Astrocyte of the cerebellum (primary cell): ENCODE measurements around the gene SCMH1.
A peak's percentile ranks its signal among the peaks of the same experiment; 100 is the strongest.

ENCODE experiments used
- DNase-seq: peaks from one replicate; pipeline ENCODE4 v3.0.0-alpha.2; 2011; ENCODE audit warnings: low read depth
- H3K4me3 ChIP-seq: 2 replicates; pipeline ENCODE4 v1.5.1; 2011; ENCODE audit warnings: mild to moderate bottlenecking, low read depth, low read length, moderate library complexity
- CTCF ChIP-seq: IDR thresholded peaks from 2 replicates; pipeline ENCODE4 v1.5.1; 2012; ENCODE audit warnings: low read length, low read depth, moderate library complexity, mild to moderate bottlenecking; ENCODE audit errors: missing control alignments
- in situ Hi-C: cut with HindIII; loops from 2 replicates; pipeline ENCODE4 v1.10.0; 2017; ENCODE audit warnings: low sequenced_read_pairs

The SCMH1 gene

GRCh38 chr1:40984066-40984465 lies 258.0 kb downstream of the SCMH1 start:
- in situ Hi-C loops = no loop called here
- no peak for TF ChIP-seq CTCF
- peak; percentile 42 for DNase-seq
- no peak overlapping the region for H3K4me3 ChIP-seq

- TF ChIP-seq CTCF = no peak
- no peak for DNase-seq
- H3K4me3 ChIP-seq = no peak overlapping the region
- in situ Hi-C loops = no loop called here
Measured at GRCh38 chr1:40983286-40983685, 258.8 kb downstream of the SCMH1 start.

GRCh38 chr1:40982721-40983120 lies 259.4 kb downstream of the SCMH1 start:
- in situ Hi-C loops = no loop called here

GRCh38 chr1:40981691-40982448 lies 260.2 kb downstream of the SCMH1 start:
- in situ Hi-C loops = no loop called here
- H3K4me3 ChIP-seq = peak overlapping the region; percentile 64
- no peak for TF ChIP-seq CTCF
- no peak for DNase-seq

More at GRCh38 chr1:40982721-40983120, 259.4 kb downstream of the SCMH1 start:
- no peak for DNase-seq
- no peak overlapping the region for H3K4me3 ChIP-seq
- TF ChIP-seq CTCF = no peak

GRCh38 chr1:40980453-40981121 lies 261.5 kb downstream of the SCMH1 start:
- no peak for DNase-seq
- in situ Hi-C loops = no loop called here
- H3K4me3 ChIP-seq = peak overlapping the region; percentile 64
- TF ChIP-seq CTCF = no peak

- no peak for TF ChIP-seq CTCF
- DNase-seq = no peak
- in situ Hi-C loops = no loop called here
- peak overlapping the region; percentile 64 for H3K4me3 ChIP-seq
Measured at GRCh38 chr1:40980068-40980452, 262.0 kb downstream of the SCMH1 start.
